Fibroblast of the aortic adventitia (primary cell): ENCODE results near the gene FRMD4B. TPM values are rescaled to one million over a fixed set of nuclear protein-coding genes. Genes with fewer than 3 reads are reported as not detected.

Source experiments
- DNase-seq: peaks from one replicate; pipeline ENCODE4 v3.0.0-alpha.2; 2010; ENCODE audit warnings: low read depth
- H3K4me3 ChIP-seq: 2 replicates; pipeline ENCODE4 v1.5.1; 2011; ENCODE audit warnings: low read depth, mild to moderate bottlenecking, control low read depth, low read length, moderate library complexity
- total RNA-seq: library from RNA; depleted of rRNA; stranded (reverse); fragments of >200 nt; gene quantifications from 2 replicates; pipeline ENCODE4 v1.2.3, GENCODE V29; 2012; ENCODE audit warnings: low replicate concordance
- TF ChIP-seq, protein P1 (sequence below): IDR thresholded peaks from 2 replicates; pipeline ENCODE4 v1.5.1; 2011; ENCODE audit warnings: mild to moderate bottlenecking, low read length, control low read depth, inconsistent platforms; ENCODE audit not compliant: insufficient read depth

The FRMD4B gene
- total RNA-seq, 1 donor: 0.81 TPM

DNA sequence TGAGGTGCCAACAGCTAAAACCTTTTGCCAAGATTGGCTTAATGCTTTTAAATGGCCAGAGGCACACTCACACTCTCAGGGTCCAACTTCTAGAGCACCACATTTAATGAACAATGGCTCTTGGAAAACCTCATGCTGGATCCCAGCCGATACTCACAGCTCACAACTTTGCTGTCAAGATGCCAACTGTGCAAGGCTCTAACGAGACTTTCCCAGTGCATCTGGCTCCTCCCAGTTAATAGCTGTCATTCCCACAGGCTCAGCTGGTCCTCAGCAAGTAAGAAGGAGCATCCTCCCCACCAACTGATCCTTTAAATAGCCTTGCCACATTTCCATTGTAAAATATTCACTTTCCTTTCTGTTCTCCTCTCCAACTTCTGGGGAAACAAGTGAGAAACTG lies 20.3 kb upstream of the FRMD4B start:
- TF ChIP-seq, protein P1, sequence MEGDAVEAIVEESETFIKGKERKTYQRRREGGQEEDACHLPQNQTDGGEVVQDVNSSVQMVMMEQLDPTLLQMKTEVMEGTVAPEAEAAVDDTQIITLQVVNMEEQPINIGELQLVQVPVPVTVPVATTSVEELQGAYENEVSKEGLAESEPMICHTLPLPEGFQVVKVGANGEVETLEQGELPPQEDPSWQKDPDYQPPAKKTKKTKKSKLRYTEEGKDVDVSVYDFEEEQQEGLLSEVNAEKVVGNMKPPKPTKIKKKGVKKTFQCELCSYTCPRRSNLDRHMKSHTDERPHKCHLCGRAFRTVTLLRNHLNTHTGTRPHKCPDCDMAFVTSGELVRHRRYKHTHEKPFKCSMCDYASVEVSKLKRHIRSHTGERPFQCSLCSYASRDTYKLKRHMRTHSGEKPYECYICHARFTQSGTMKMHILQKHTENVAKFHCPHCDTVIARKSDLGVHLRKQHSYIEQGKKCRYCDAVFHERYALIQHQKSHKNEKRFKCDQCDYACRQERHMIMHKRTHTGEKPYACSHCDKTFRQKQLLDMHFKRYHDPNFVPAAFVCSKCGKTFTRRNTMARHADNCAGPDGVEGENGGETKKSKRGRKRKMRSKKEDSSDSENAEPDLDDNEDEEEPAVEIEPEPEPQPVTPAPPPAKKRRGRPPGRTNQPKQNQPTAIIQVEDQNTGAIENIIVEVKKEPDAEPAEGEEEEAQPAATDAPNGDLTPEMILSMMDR: no peak
- H3K4me3 ChIP-seq: no peak overlapping the region
- DNase-seq: peak; percentile 73

- no peak overlapping the region for H3K4me3 ChIP-seq
- TF ChIP-seq, protein P1: no peak
- DNase-seq: no peak
These were observed 19.2 kb upstream of the FRMD4B start for GRCh38 chr3:69405067-69405466.

- no peak for DNase-seq
- TF ChIP-seq, protein P1: no peak
- H3K4me3 ChIP-seq: no peak overlapping the region
These were observed 17.6 kb upstream of the FRMD4B start for GRCh38 chr3:69403454-69403853.

DNA sequence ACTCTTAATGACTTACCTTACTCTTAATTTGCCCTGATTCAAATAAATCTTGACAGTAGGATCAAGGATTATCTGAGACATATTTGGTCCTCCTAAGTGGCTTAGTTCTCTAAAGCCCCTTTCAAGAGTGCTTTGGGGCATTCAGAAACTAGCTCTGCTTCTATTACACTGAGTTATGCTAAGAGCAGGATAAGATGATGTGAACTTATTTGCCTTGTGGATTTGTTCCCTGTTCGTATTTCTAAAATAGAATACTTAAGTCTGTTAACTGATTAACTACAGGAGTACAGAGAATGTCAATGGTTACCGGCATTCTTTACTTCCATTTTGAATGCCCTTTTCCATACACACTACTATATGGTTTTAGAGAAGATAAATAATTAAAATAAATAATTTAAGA lies 14.8 kb upstream of the FRMD4B start:
- TF ChIP-seq, protein P1: no peak
- H3K4me3 ChIP-seq: no peak overlapping the region
- DNase-seq: no peak

DNA sequence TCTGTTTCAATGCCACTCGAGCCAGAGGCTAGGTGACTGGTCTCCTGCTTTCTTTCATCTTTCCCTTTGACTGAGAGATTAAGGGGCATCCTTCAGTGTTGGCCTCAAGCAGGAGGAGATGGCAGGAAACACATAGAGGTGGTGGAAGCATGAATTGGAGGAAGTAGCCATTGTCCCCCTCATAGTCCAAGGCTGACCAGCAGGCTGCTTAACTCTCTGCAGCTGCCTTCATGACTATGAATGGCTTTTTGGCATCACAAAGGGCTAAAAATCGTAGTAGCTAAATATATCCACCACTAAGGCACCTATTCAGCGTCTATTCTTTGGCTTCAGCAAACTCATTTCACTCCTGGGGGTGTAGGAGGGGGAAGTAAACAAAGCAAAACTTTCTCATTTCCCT lies 7.0 kb upstream of the FRMD4B start:
- no peak overlapping the region for H3K4me3 ChIP-seq
- no peak for DNase-seq
- TF ChIP-seq, protein P1: no peak

GRCh38 chr3:69392415-69392814 lies 6.5 kb upstream of the FRMD4B start:
- TF ChIP-seq, protein P1: no peak
- no peak overlapping the region for H3K4me3 ChIP-seq
- no peak for DNase-seq

DNA sequence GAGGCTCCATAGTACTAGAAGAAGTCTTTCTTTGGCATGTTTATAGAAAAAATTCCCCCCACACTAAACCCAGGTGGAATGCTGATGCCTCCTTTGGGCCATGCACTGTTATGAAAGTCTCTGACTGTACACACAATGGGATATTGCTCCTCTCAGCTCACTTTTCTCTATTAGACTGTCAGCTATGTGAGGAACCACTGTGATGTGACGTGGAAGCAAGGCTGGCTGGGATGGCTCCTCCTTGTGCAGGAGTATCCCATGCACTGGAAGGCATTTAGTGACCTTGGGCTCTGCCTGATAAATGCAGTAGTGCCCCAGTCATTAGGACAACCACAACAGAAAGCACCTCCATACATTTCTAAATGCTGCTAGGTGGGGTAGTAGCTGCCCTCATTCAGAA lies 5.7 kb upstream of the FRMD4B start:
- no peak for DNase-seq
- TF ChIP-seq, protein P1: no peak
- H3K4me3 ChIP-seq: no peak overlapping the region
